K562 (cell line): ENCODE results near the gene RBKS. TPM values are rescaled to one million over a fixed set of nuclear protein-coding genes. Genes with fewer than 3 reads are reported as not detected.
"Not testable (repeated sequence)": the region's sequence is repeated elsewhere in the genome, so short reads cannot be mapped to it uniquely, and the experiment has no call there.

ENCODE experiments used
- ATAC-seq: fragments of 200-7000 bp; cut with Tn5 transposase; 3 replicates; pipeline ENCODE4 v1.9.1; 2020; ENCODE audit warnings: moderate library complexity
- BruUV-seq: library from RNA; stranded (reverse); fragments of 400-500 nt; replicated peaks from 2 replicates; lab custom pipeline; 2021; lab: Mats Ljungman, UMichigan
- CTCF ChIA-PET: fragments of 300-600 bp; formaldehyde crosslinking; extraction: SDS; loops from one replicate; lab custom pipeline; 2021; ENCODE audit warnings: low intra/inter-chr PET ratio; lab: Yijun Ruan, JAX
- POLR2A ChIA-PET: fragments of 300-600, 350-650 bp; sonication (Branson Sonifier 250); formaldehyde crosslinking; extraction: SDS; loops from one replicate; lab custom pipeline; 2021; ENCODE audit warnings: antibody characterized with exemption, inconsistent platforms; lab: Yijun Ruan, JAX
- DNase-seq, 4 experiments: peaks; one replicate each; pipeline versions ENCODE4 v3.0.0 to v3.0.0-alpha.2; 2011 to 2018; ENCODE audit warnings: low spot score in 3 of 4, mixed read lengths in 3 of 4; ENCODE audit errors: extremely low read depth in 1 of 4
- FAIRE-seq: peaks from 2 replicates; lab custom pipeline; 2011; peaks lifted over from hg19 to GRCh38; lab: Jason Lieb, UNC
- H2AFZ ChIP-seq: 2 replicates; pipeline ENCODE4 v1.6.0; 2011; ENCODE audit warnings: low read depth, low read length, control low read depth, inconsistent platforms
- H3K27ac ChIP-seq: fragments of 200-600 bp; 3 replicates; pipeline ENCODE4 v1.8.0; 2011; ENCODE audit warnings: low read depth, mild to moderate bottlenecking, control low read depth, inconsistent platforms, low read length, moderate library complexity, mixed read lengths; ENCODE audit errors: extremely low read depth
- H3K27me3 ChIP-seq, 2 experiments: fragments of 300-600 bp in 1 of 2; 2 replicates in 1 of 2; 3 replicates in 1 of 2; pipeline versions ENCODE4 v1.6.0 to v1.8.0; 2011; ENCODE audit warnings: inconsistent platforms in 2 of 2, low read length in 2 of 2, mild to moderate bottlenecking in 1 of 2, mixed read lengths in 1 of 2, moderate library complexity in 1 of 2; ENCODE audit not compliant: control insufficient read depth in 2 of 2, insufficient read depth in 2 of 2
- H3K36me3 ChIP-seq: fragments of 300-600 bp; 3 replicates; pipeline ENCODE4 v1.8.0; 2011; ENCODE audit warnings: mild to moderate bottlenecking, low read length, inconsistent platforms; ENCODE audit not compliant: control insufficient read depth, insufficient read depth
- H3K4me1 ChIP-seq, 2 experiments: fragments of 200-600 bp in 1 of 2; replicated peaks in 1 of 2; 2 replicates in 1 of 2; 3 replicates in 1 of 2; pipeline versions ENCODE4 v1.5.1 to v1.8.0; 2011; ENCODE audit warnings: inconsistent platforms in 2 of 2, low read length in 2 of 2, mild to moderate bottlenecking in 1 of 2, mixed read lengths in 1 of 2, moderate library complexity in 1 of 2; ENCODE audit not compliant: control insufficient read depth in 2 of 2, insufficient read depth in 2 of 2
- H3K4me2 ChIP-seq: 2 replicates; pipeline ENCODE4 v1.6.1; 2011; ENCODE audit warnings: low read length, control low read depth, inconsistent platforms, mixed read lengths; ENCODE audit not compliant: insufficient read depth
- H3K4me3 ChIP-seq: fragments of 200-600 bp; sonication (generic), shearing (Covaris generic); 2 replicates; pipeline ENCODE4 v1.5.1; 2016; ENCODE audit warnings: control low read depth, inconsistent platforms
- H3K79me2 ChIP-seq: fragments of 200-600 bp; 3 replicates; pipeline ENCODE4 v1.8.0; 2011; ENCODE audit warnings: low read length, inconsistent platforms; ENCODE audit not compliant: control insufficient read depth, insufficient read depth
- H3K9ac ChIP-seq, 2 experiments: 2 replicates each; pipeline versions ENCODE4 v1.6.0 to v1.6.1; 2011; ENCODE audit warnings: low read depth in 2 of 2, low read length in 2 of 2, control low read depth in 1 of 2, inconsistent platforms in 1 of 2, mild to moderate bottlenecking in 1 of 2, mixed read lengths in 1 of 2; ENCODE audit not compliant: insufficient read depth in 1 of 2
- H3K9me1 ChIP-seq: one replicate; pipeline ENCODE4 v1.6.0; 2011; ENCODE audit warnings: inconsistent platforms, mild to moderate bottlenecking, low read length, moderate library complexity; ENCODE audit not compliant: control insufficient read depth, insufficient read depth
- H3K9me3 ChIP-seq: replicated peaks from 2 replicates; pipeline ENCODE4 v1.5.1; 2011; ENCODE audit warnings: low read depth, low read length, inconsistent platforms; ENCODE audit not compliant: control insufficient read depth, insufficient read depth
- H4K20me1 ChIP-seq: replicated peaks from 2 replicates; pipeline ENCODE4 v1.6.1; 2011; ENCODE audit warnings: low read length, inconsistent platforms, mixed read lengths; ENCODE audit not compliant: control insufficient read depth, insufficient read depth
- ATF6 ChIP-seq: sonication (generic); formaldehyde crosslinking; IDR thresholded peaks from 2 replicates; pipeline ENCODE4 v1.4.0; 2020; ENCODE audit warnings: mild to moderate bottlenecking, missing genetic modification reagents
- CSDE1 ChIP-seq, 2 experiments: fragments of 450-650 bp; IDR thresholded peaks; 2 replicates each; pipeline ENCODE4 v1.6.1; 2016; ENCODE audit warnings: mild to moderate bottlenecking in 1 of 2
- EP400 ChIP-seq: fragments of 450-650 bp; IDR thresholded peaks from 2 replicates; pipeline ENCODE4 v1.6.1; 2017; ENCODE audit warnings: antibody characterized with exemption, mild to moderate bottlenecking, moderate library complexity
- LEF1 ChIP-seq: fragments of 450-650 bp; IDR thresholded peaks from 2 replicates; pipeline ENCODE4 v1.6.1; 2016; ENCODE audit warnings: mild to moderate bottlenecking
- PHF21A ChIP-seq: fragments of 450-650 bp; IDR thresholded peaks from 2 replicates; pipeline ENCODE4 v1.6.1; 2017; ENCODE audit warnings: low read depth, borderline replicate concordance
- SIX5 ChIP-seq, 2 experiments: IDR thresholded peaks; 2 replicates each; pipeline ENCODE4 v1.6.1; 2011; ENCODE audit warnings: low read length in 2 of 2, borderline replicate concordance in 1 of 2, low read depth in 1 of 2, mild to moderate bottlenecking in 1 of 2, moderate library complexity in 1 of 2; ENCODE audit not compliant: insufficient read depth in 1 of 2
- SMAD2 ChIP-seq: fragments of 150-350 bp; IDR thresholded peaks from 2 replicates; pipeline ENCODE4 v1.6.1; 2014; ENCODE audit warnings: low read depth, mild to moderate bottlenecking, low read length
- SMARCB1 ChIP-seq: IDR thresholded peaks from 2 replicates; pipeline ENCODE4 v1.6.1; 2011; ENCODE audit warnings: improper control_type of control experiment, low read depth; ENCODE audit not compliant: insufficient read length
- ZFP91 ChIP-seq: sonication (generic); formaldehyde crosslinking; IDR thresholded peaks from 2 replicates; pipeline ENCODE4 v1.8.0; 2022; ENCODE audit warnings: mild to moderate bottlenecking, missing genetic modification reagents
- ZNF121 ChIP-seq: sonication (generic); formaldehyde crosslinking; conservative IDR thresholded peaks from 2 replicates; pipeline ENCODE4 v1.8.0; 2022; ENCODE audit warnings: missing genetic modification reagents
- ZNF316 ChIP-seq: fragments of 450-650 bp; IDR thresholded peaks from 2 replicates; pipeline ENCODE4 v1.6.1; 2016
- ZNF324 ChIP-seq: fragments of 250-450 bp; sonication (Bioruptor Pico); IDR thresholded peaks from 2 replicates; pipeline ENCODE4 v1.4.0; 2020; ENCODE audit warnings: mild to moderate bottlenecking
- ZNF76 ChIP-seq: fragments of 250-450 bp; sonication (Bioruptor Pico); IDR thresholded peaks from 2 replicates; pipeline ENCODE4 v1.4.0; 2020; ENCODE audit warnings: mild to moderate bottlenecking, moderate library complexity, borderline replicate concordance
- WGBS: fragments of 100-300 bp; shearing (Covaris generic); methylation state at CpG from one replicate; pipeline ENCODE4 v1.1.6; 2016; ENCODE audit warnings: low coverage, mixed read lengths; ENCODE audit not compliant: insufficient coverage; ENCODE audit errors: missing lambda C conversion rate; 5-methylcytosine and 5-hydroxymethylcytosine counted together
- in situ Hi-C: fragments of 300-500 bp; cut with MboI; formaldehyde crosslinking; loops from 4 replicates; pipeline ENCODE4 v1.15.0; 2018; ENCODE audit warnings: inconsistent platforms, mixed read lengths
- intact Hi-C: fragments of 100-400 bp; cut with micrococcal nuclease; formaldehyde crosslinking; loops from 2 replicates; pipeline ENCODE4 v1.14.2; 2022
- polyA plus RNA-seq, 8 experiments: library from polyadenylated mRNA; depleted of rRNA in 4 of 8; stranded (reverse) in 5 of 8; unstranded in 3 of 8; fragments of >200 nt; fragmentation: Nextera tagmentation in 2 of 8; fragmentation: Illumina TruSeq in 1 of 8; extraction: Ambion mirVana in 2 of 8; extraction: Trizol in 1 of 8; gene quantifications; 2 replicates each; pipeline versions ENCODE4 v1.2.1 to v1.2.3, GENCODE V29; 2011 to 2014; ENCODE audit warnings: inconsistent platforms in 1 of 8, missing spikeins in 1 of 8
- total RNA-seq, 7 experiments: library from RNA; depleted of rRNA in 6 of 7; stranded (reverse); fragments of >200 nt in 6 of 7; fragmentation: Illumina TruSeq in 2 of 7; extraction: Trizol in 2 of 7; gene quantifications; 2 replicates each; pipeline versions ENCODE4 v1.2.1 to v1.2.3, GENCODE V29; 2011 to 2021; ENCODE audit warnings: low replicate concordance in 1 of 7

The RBKS gene
- total and polyA plus RNA-seq, 9 of the 15 experiments (the other 6 are each of a cell fraction or from before 2014, with no cell fraction given), result 0.06 to 0.39 (median 0.19) TPM

GRCh38 chr2:27863955-27864354, 26.2 kb downstream of the RBKS start:
- H3K79me2 ChIP-seq, FAIRE-seq, in situ Hi-C loops, H3K9me3 ChIP-seq, H3K9me1 ChIP-seq, DNase-seq, ATAC-seq, H4K20me1 ChIP-seq, H3K9ac ChIP-seq, CTCF ChIA-PET: not testable (repeated sequence)
- 1% methylated on average over 5 of the region's 5 CpGs for WGBS
- peaks cover 9 to 17% of the 10 kb centered on the region in 2 experiments; a peak in 4 of 5 replicates for H3K27me3 ChIP-seq
- TF ChIP-seq ZNF121 (CRISPR knock-in tag), result peak; percentile 85
- TF ChIP-seq, all 486 proteins: peak for 1; not testable (repeated sequence) for 485
- BruUV-seq, H3K4me2 ChIP-seq, intact Hi-C loops, POLR2A ChIA-PET, H3K27ac ChIP-seq, H3K4me3 ChIP-seq, H3K4me1 ChIP-seq, H3K36me3 ChIP-seq, H2AFZ ChIP-seq: not testable (repeated sequence)

- ATAC-seq (no peak), DNase-seq (no peak), FAIRE-seq (no peak)
- H3K4me3 ChIP-seq, result no peak overlapping the region
- in situ Hi-C loops (no loop called here), intact Hi-C loops (no loop called here)
- WGBS, result 7% methylated on average over 1 of the region's 1 CpG
- no peak overlapping the region for H2AFZ ChIP-seq
- no TSS peak for BruUV-seq
- no peaks in the 10 kb centered on the region for H3K79me2 ChIP-seq
- no peak overlapping the region for H3K9ac ChIP-seq
- CTCF ChIA-PET, result no interaction called here
- no peaks in the 10 kb centered on the region for H4K20me1 ChIP-seq
- peaks cover 9 to 17% of the 10 kb centered on the region in 2 experiments; a peak in 4 of 5 replicates for H3K27me3 ChIP-seq
- H3K27ac ChIP-seq, result no peak overlapping the region
- POLR2A ChIA-PET, result no interaction called here
- no peak overlapping the region for H3K4me2 ChIP-seq
- H3K9me3 ChIP-seq, result no peaks in the 10 kb centered on the region
- no peaks in the 10 kb centered on the region for H3K36me3 ChIP-seq
- TF ChIP-seq SIX5 (IDR thresholded peaks at IDR 0.05; ENCODE audit: borderline replicate concordance in 1 of 2, insufficient read depth in 1 of 2, low read depth in 1 of 2, low read length in 2 of 2) (no peak), SMARCB1 (no peak), CSDE1 (IDR thresholded peaks at IDR 0.05) (no peak), ZNF324 (CRISPR knock-in tag) (no peak), ZFP91 (no peak), SMAD2 (no peak), EP400 (no peak), LEF1 (no peak), ATF6 (CRISPR knock-in tag) (no peak), ZNF316 (no peak), PHF21A (no peak), ZNF76 (no peak)
- H3K4me1 ChIP-seq, result no peaks in the 10 kb centered on the region
- H3K9me1 ChIP-seq, result no peaks in the 10 kb centered on the region
These were observed 27.0 kb downstream of the RBKS start for GRCh38 chr2:27863146-27863545.
